HG02798 (cell line): ENCODE data around the gene P2RY11.
A peak's percentile ranks its signal among the peaks of the same experiment; 100 is the strongest.

Source experiments
- ATAC-seq: cut with Tn5 transposase; IDR thresholded peaks from one replicate; pipeline ENCODE4 v1.9.1; 2021; ENCODE audit warnings: mild to moderate bottlenecking; ENCODE audit not compliant: unreplicated experiment, poor library complexity

The P2RY11 gene

DNA sequence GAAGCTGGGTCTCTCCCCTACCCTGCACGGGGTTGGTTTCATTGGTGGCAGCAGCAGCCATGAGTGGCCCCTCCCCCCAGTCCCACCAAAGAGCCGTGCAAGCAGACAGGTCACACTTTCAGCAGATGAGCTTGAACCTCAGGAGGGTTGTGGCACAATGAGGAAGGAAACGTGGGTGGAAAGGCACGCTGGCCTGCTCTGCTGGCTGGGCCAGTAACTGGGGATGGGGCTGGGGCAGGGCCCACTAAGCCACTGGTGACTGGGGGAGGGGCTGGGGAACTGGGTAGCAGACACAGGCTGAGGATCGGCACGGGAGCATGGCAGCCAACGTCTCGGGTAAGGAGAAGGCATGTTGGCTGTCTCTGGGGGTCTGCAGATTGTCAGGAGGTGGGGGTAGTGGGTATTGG is at the start of gene P2RY11:
TSS of gene P2RY11 (plus strand) at position 289 of the 407 bp plus-strand sequence. CDS start at position 318, 29 bp downstream.
- no peak for ATAC-seq

- ATAC-seq: no peak
These were observed 49.7 kb upstream of the P2RY11 start for GRCh38 chr19:10061717-10062310.

DNA sequence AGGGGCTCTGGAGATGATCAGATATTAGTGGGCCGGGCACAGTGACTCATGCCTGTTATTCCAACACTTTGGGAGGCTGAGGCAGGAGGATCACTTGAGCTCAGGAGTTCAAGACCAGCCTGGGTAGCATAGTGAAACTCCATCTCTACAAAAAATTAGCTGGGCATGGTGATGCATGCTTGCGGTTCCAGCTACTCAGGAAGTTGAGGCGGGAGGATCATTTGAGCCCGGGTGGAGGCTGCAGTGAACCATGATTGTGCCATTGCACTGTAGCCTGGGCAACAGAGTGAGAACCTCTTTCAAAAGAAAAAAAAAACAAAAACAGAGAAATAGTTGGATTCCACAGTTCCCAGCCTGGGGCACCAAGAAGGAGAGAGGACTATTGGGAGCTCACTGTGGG is 43.3 kb upstream of the P2RY11 start:
- no peak for ATAC-seq

DNA sequence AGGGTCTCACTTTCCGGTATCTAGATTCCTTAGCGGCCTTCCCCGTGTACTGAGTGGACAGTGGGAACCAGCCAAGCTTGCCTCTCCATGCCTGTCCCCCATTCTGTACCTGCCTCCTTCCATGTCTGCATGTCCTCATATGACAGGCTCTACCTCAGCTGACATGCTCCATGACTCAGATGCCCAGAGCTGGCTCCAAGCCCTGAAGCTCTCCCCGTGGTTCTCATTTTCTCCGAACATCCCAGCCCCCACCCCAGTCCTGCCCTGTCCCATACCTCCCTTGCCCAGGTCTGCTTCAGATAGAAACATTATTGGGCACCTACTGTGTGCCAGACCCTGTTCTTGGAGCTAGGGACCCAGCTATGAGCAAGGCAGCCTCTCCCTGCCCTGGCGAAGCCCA is 42.4 kb upstream of the P2RY11 start:
- ATAC-seq: no peak

- no peak for ATAC-seq
These were observed 40.6 kb upstream of the P2RY11 start for GRCh38 chr19:10070730-10071446.

DNA sequence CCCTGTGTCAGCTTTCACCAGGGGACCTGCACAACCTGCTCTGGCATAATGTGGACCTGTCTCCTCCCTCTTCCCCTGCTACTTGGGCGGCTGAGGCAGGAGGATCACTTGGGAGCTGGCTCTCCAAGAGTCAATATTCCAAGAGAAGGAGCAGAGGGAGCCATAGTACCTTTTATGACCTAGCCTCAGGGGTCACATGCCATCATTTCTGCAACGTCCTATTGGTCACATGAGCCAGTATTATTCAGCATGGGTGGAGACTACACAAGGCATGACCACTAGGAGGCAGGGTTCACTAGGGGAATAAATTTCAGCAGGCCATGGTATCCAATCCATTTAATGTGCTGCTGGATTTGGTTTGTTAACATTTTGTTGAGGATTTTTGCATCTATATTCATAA is 37.3 kb upstream of the P2RY11 start:
- no peak for ATAC-seq

- ATAC-seq: no peak
These were observed 35.0 kb upstream of the P2RY11 start for GRCh38 chr19:10076535-10076934.

DNA sequence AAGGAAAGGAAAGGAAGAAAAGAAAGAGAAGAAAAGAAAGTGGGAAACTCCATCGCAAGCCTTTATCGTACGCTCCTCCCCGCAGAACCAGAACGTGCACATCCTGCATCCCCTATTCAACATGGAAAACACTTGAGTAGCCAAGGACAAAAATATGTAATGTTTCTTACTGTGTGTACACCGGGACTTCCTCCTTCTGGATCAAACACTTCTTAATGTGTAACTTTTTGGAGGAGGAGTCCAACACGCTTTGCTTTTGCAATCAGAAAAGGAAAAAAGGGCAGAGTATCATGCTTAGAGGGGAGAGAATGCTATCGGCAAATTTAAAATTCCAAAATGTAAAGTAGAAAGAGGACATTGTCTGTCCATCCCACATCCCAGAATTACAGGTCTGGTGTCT is 33.2 kb upstream of the P2RY11 start:
- no peak for ATAC-seq

- no peak for ATAC-seq
These were observed 32.5 kb upstream of the P2RY11 start for GRCh38 chr19:10079031-10079453.

- ATAC-seq: no peak
These were observed 27.6 kb upstream of the P2RY11 start for GRCh38 chr19:10083911-10084310.

DNA sequence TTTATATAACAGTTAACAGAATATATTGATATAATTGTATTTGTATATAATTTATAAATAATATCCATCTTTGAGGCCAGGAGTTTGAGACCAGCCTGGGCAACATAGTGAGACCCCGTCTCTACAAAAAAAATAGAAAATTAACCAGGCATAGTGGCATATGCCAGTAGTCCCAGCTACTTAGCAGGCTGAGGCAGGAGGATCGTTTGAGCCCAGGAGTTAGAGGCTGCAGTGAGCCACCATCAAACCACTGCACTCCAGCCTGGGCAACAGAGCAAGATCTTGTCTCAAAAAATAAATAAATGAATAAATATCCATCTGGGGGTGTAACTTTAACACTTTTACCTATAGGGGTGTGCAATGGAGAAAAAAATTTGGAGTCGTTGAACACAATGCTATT is 26.7 kb upstream of the P2RY11 start:
- no peak for ATAC-seq

GRCh38 chr19:10085641-10086590 is 25.6 kb upstream of the P2RY11 start, which contains the start of gene SHFL:
TSS of gene SHFL (plus strand) at chr19:10086317. CDS start at chr19:10086428, 111 bp downstream.
- peak; percentile 91 for ATAC-seq

DNA sequence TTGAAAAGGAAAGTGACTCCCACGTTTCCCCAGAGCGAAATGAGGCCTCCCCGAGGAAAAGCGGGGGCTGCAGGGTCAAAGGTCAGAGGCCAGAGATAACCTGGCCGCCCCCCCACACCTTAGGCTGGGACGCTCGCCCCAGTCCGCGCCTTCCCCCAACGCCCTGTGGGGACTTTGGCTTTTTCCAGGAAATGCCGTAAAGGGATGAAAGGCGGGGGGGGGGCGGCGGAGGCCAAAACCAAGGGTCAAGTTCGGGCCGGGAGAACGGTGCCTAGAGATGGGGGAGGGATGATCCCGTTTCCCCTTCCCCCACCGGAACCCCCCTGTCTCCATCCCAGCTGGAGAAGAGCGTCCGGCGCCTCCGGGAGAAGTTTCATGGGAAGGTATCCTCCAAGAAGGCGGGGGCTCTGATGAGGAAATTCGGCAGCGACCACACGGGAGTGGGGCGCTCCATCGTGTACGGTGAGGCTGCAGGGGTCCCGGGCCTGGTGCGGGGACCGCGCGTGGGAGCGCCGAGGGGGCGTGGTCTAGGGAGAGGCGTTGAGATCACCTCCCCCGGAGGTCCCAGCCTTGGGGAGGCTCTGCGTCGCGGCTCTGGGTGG is 24.8 kb upstream of the P2RY11 start:
- ATAC-seq: no peak

- ATAC-seq: no peak
These were observed 24.0 kb upstream of the P2RY11 start for GRCh38 chr19:10087296-10088061.

- no peak for ATAC-seq
These were observed 22.4 kb upstream of the P2RY11 start for GRCh38 chr19:10088949-10089554.

DNA sequence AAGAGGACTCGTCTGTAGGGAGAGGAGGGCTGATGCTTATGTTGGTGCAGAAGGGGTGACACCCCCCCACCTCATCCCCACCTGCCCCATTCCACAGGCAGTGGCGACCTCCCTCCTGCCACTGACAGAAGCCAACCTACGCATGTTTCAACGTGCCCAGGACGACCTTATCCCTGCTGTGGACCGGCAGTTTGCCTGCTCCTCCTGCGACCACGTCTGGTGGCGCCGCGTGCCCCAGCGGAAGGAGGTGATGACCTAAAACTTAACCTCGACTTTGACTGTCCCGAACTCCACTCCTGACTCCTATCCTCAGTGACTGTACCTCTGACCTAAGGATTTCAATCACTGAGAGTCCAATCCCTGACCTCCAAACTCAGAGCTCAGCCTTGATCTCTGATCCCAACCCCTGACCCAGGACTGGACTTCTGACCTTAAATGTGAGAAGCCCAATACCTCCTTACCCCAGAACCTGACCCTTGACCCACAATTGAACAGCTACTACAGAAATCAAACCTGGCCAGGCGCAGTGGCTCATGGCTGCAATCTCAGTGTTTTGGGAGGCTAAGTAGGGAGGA is 21.6 kb upstream of the P2RY11 start:
- ATAC-seq: no peak

GRCh38 chr19:10091370-10091687 is 20.2 kb upstream of the P2RY11 start:
- no peak for ATAC-seq

GRCh38 chr19:10091895-10092641 is 19.4 kb upstream of the P2RY11 start:
- ATAC-seq: no peak
